Calu3 (cell line): ENCODE results near the gene DYNLT2B. TPM values are rescaled to one million over a fixed set of nuclear protein-coding genes. Genes with fewer than 3 reads are reported as not detected.
A peak's percentile ranks its signal among the peaks of the same experiment; 100 is the strongest.

Experiments
- BruUV-seq: library from RNA; stranded (reverse); fragments of 400-500 nt; replicated peaks from 2 replicates; lab custom pipeline; 2021; lab: Mats Ljungman, UMichigan
- CTCF ChIA-PET: fragments of 300-600 bp; sonication (Branson Sonifier 250); formaldehyde crosslinking; loops from one replicate; lab custom pipeline; 2022; ENCODE audit warnings: antibody characterized with exemption; lab: Charles Lee
- DNase-seq: peaks from one replicate; pipeline ENCODE4 v3.0.0; 2022
- H3K27ac Mint-ChIP-seq: one replicate; pipeline ENCODE4 v1.8.0; 2022; ENCODE audit warnings: mixed read lengths; ENCODE audit not compliant: unreplicated experiment
- H3K27me3 Mint-ChIP-seq: one replicate; pipeline ENCODE4 v1.8.0; 2022; ENCODE audit warnings: mixed read lengths; ENCODE audit not compliant: unreplicated experiment
- H3K36me3 Mint-ChIP-seq: one replicate; pipeline ENCODE4 v1.8.0; 2022; ENCODE audit warnings: mild to moderate bottlenecking, moderate library complexity, mixed read lengths; ENCODE audit not compliant: insufficient read depth, unreplicated experiment
- H3K4me1 Mint-ChIP-seq: one replicate; pipeline ENCODE4 v1.8.0; 2022; ENCODE audit warnings: mild to moderate bottlenecking, low read depth, mixed read lengths; ENCODE audit not compliant: unreplicated experiment
- H3K4me3 Mint-ChIP-seq: one replicate; pipeline ENCODE4 v1.8.0; 2022; ENCODE audit warnings: mild to moderate bottlenecking, low read depth, moderate library complexity, mixed read lengths; ENCODE audit not compliant: unreplicated experiment
- H3K9me3 Mint-ChIP-seq: one replicate; pipeline ENCODE4 v1.8.0; 2022; ENCODE audit warnings: low read depth, mixed read lengths; ENCODE audit not compliant: unreplicated experiment
- CTCF ChIP-seq: fragments of 200-600 bp; IDR thresholded peaks from one replicate; pipeline ENCODE4 v1.8.0; 2022; ENCODE audit warnings: antibody characterized with exemption; ENCODE audit not compliant: unreplicated experiment
- intact Hi-C: fragments of 100-400 bp; cut with micrococcal nuclease; formaldehyde crosslinking; loops from one replicate; pipeline ENCODE4 v1.10.0; 2022; ENCODE audit not compliant: unreplicated experiment
- total RNA-seq: library from RNA; stranded (reverse); gene quantifications from 2 replicates; pipeline ENCODE4 v1.2.3, GENCODE V29; 2022

The DYNLT2B gene
- total RNA-seq, 1 experiment from 2014 or later: 10.8 TPM

- Mint-ChIP-seq H3K27me3 (no peaks in the 10 kb centered on the region), H3K27ac (no peak overlapping the region), H3K9me3 (peaks cover 4% of the 10 kb centered on the region), H3K4me1 (peaks cover 18% of the 10 kb centered on the region), H3K4me3 (no peak overlapping the region), H3K36me3 (peaks cover 18% of the 10 kb centered on the region)
- no TSS peak for BruUV-seq
- CTCF ChIA-PET: no interaction called here
- intact Hi-C loops: no loop called here
- no peak for TF ChIP-seq CTCF
- DNase-seq: no peak
Measured at GRCh38 chr3:196270499-196270898, 47.5 kb downstream of the DYNLT2B start.

- intact Hi-C loops: no loop called here
- peak; percentile 66 for DNase-seq
- Mint-ChIP-seq H3K27me3 (no peaks in the 10 kb centered on the region), H3K9me3 (peaks cover 2% of the 10 kb centered on the region), H3K27ac (peak overlapping the region; percentile 50), H3K36me3 (peaks cover 18% of the 10 kb centered on the region), H3K4me3 (no peak overlapping the region), H3K4me1 (peaks cover 18% of the 10 kb centered on the region)
- CTCF ChIA-PET: interaction anchor here (0.6 to 1.2 kb wide), 3 partner anchors 13 to 213 kb away, joined by 4 to 6 read pairs (median 5); no protein-coding TSS in a partner anchor
- no TSS peak for BruUV-seq
- TF ChIP-seq CTCF: no peak
Measured at GRCh38 chr3:196268284-196269163, 49.5 kb downstream of the DYNLT2B start.

- Mint-ChIP-seq H3K27me3 (no peaks in the 10 kb centered on the region), H3K4me3 (no peak overlapping the region), H3K36me3 (peaks cover 11% of the 10 kb centered on the region), H3K9me3 (no peaks in the 10 kb centered on the region), H3K4me1 (no peaks in the 10 kb centered on the region), H3K27ac (no peak overlapping the region)
- no peak for DNase-seq
- TF ChIP-seq CTCF: no peak
- CTCF ChIA-PET: no interaction called here
- BruUV-seq: no TSS peak
- intact Hi-C loops: no loop called here
Measured at GRCh38 chr3:196263819-196264218, 54.2 kb downstream of the DYNLT2B start.

GRCh38 chr3:196260784-196261183 lies 57.3 kb downstream of the DYNLT2B start:
- H3K27ac Mint-ChIP-seq: no peak overlapping the region
- no peaks in the 10 kb centered on the region for H3K27me3 Mint-ChIP-seq
- intact Hi-C loops: no loop called here
- no TSS peak for BruUV-seq
- CTCF ChIA-PET: no interaction called here
- H3K9me3 Mint-ChIP-seq: no peaks in the 10 kb centered on the region
- no peak overlapping the region for H3K4me3 Mint-ChIP-seq
- H3K36me3 Mint-ChIP-seq: peaks cover 2% of the 10 kb centered on the region
- no peaks in the 10 kb centered on the region for H3K4me1 Mint-ChIP-seq
- TF ChIP-seq CTCF: no peak
- no peak for DNase-seq
